ENCODE results near the gene TKFC.

DNA sequence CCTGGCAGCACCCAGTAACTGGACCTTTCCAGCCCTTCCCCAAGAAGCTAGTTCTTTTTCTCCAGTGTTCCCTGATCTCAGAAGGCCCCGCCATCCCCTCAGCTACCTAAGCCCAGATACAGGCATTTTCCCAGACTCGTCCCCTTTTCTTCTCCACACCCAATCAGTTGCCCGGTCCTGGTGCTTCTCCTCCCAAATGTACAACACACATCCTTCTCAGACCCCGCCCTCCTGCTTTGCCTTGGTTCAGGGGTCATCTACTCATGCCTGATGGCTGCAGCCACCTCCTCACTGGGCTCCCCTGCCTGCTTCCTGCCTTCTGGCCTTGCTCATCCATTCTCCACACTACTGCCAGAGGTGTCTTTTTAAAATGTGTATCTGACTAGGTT lies 6.5 kb downstream of the TKFC start:
- TF ChIP-seq POLR2A (IDR thresholded peaks at IDR 0.05) = no peak
- TF ChIP-seq, protein P1, sequence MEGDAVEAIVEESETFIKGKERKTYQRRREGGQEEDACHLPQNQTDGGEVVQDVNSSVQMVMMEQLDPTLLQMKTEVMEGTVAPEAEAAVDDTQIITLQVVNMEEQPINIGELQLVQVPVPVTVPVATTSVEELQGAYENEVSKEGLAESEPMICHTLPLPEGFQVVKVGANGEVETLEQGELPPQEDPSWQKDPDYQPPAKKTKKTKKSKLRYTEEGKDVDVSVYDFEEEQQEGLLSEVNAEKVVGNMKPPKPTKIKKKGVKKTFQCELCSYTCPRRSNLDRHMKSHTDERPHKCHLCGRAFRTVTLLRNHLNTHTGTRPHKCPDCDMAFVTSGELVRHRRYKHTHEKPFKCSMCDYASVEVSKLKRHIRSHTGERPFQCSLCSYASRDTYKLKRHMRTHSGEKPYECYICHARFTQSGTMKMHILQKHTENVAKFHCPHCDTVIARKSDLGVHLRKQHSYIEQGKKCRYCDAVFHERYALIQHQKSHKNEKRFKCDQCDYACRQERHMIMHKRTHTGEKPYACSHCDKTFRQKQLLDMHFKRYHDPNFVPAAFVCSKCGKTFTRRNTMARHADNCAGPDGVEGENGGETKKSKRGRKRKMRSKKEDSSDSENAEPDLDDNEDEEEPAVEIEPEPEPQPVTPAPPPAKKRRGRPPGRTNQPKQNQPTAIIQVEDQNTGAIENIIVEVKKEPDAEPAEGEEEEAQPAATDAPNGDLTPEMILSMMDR (IDR thresholded peaks at IDR 0.05 in 4 of 5, conservative IDR thresholded peaks at IDR 0.05 in 1 of 5) = no peak
